HG03378 (cell line): Measurements from ENCODE around the gene ZNF563.
A peak's percentile ranks its signal among the peaks of the same experiment; 100 is the strongest.
"Not testable (repeated sequence)": the region's sequence is repeated elsewhere in the genome, so short reads cannot be mapped to it uniquely, and the experiment has no call there.

Experiments used
- ATAC-seq: cut with Tn5 transposase; IDR thresholded peaks from one replicate; pipeline ENCODE4 v1.9.1; 2021; ENCODE audit warnings: mild to moderate bottlenecking, moderate library complexity; ENCODE audit not compliant: unreplicated experiment

ZNF563 gene

GRCh38 chr19:12333162-12334159 lies at the start of gene ZNF563:
Gene ZNF563, minus strand, starts transcription at chr19:12333633. Its CDS starts 151 bp downstream, at chr19:12333482.
- peak; percentile 82 for ATAC-seq

GRCh38 chr19:12380444-12380737 lies 47.0 kb upstream of the ZNF563 start:
- ATAC-seq, result no peak

GRCh38 chr19:12379732-12380443 lies 46.5 kb upstream of the ZNF563 start:
- ATAC-seq, result no peak

- ATAC-seq, result no peak
Observed at GRCh38 chr19:12374026-12374425, 40.6 kb upstream of the ZNF563 start.

GRCh38 chr19:12365236-12366162 lies 32.1 kb upstream of the ZNF563 start, which contains the start of gene ZNF442:
Gene ZNF442, minus strand, starts transcription at chr19:12365683. Its CDS starts 2,052 bp downstream, at chr19:12363631.
- ATAC-seq, result peak; percentile 86

GRCh38 chr19:12364391-12365235 lies 31.2 kb upstream of the ZNF563 start:
- ATAC-seq, result no peak

- not testable (repeated sequence) for ATAC-seq
Observed at GRCh38 chr19:12362236-12362635, 28.8 kb upstream of the ZNF563 start.

- no peak for ATAC-seq
Observed at GRCh38 chr19:12353375-12353774, 19.9 kb upstream of the ZNF563 start.

GRCh38 chr19:12350890-12351197 lies 17.4 kb upstream of the ZNF563 start:
- ATAC-seq, result no peak

- no peak for ATAC-seq
Observed at GRCh38 chr19:12350185-12350889, 16.9 kb upstream of the ZNF563 start.

- no peak for ATAC-seq
Observed at GRCh38 chr19:12346896-12347295, 13.5 kb upstream of the ZNF563 start.

GRCh38 chr19:12345197-12345596 lies 11.8 kb upstream of the ZNF563 start:
- no peak for ATAC-seq

- no peak for ATAC-seq
Observed at GRCh38 chr19:12331211-12331941, 2.1 kb downstream of the ZNF563 start.

- no peak for ATAC-seq
Observed at GRCh38 chr19:12330340-12330739, 3.1 kb downstream of the ZNF563 start.

GRCh38 chr19:12325690-12326089 lies 7.7 kb downstream of the ZNF563 start:
- no peak for ATAC-seq

- no peak for ATAC-seq
Observed at GRCh38 chr19:12318782-12319413, 14.5 kb downstream of the ZNF563 start.

GRCh38 chr19:12314553-12314952 lies 18.9 kb downstream of the ZNF563 start:
- ATAC-seq, result no peak

- ATAC-seq, result not testable (repeated sequence)
Observed at GRCh38 chr19:12308891-12309290, 24.5 kb downstream of the ZNF563 start.
